ENCODE results near the gene PRDM16. TPM values are rescaled to one million over a fixed set of nuclear protein-coding genes. Genes with fewer than 3 reads are reported as not detected.

Gene PRDM16
- polyA plus RNA-seq, 1 donor from 2014 or later, result 0.21 TPM

GRCh38 chr1:3485016-3485415, 416.0 kb downstream of the PRDM16 start:
- Histone ChIP-seq H3K79me2 (replicated peaks; ENCODE audit: insufficient read depth, low read length) (no peaks in the 10 kb centered on the region), H3K9me2 (ENCODE audit: insufficient read depth, low read length) (no peaks in the 10 kb centered on the region), H3K4me2 (ENCODE audit: low read length) (no peak overlapping the region), H4K20me1 (ENCODE audit: insufficient read depth) (no peaks in the 10 kb centered on the region), H3K9ac (ENCODE audit: low read length) (no peak overlapping the region), H3K27ac (ENCODE audit: low read length) (no peak overlapping the region), H3K27me3 (ENCODE audit: insufficient read depth, low read depth, low read length) (no peaks in the 10 kb centered on the region), H3K36me3 (ENCODE audit: insufficient read depth, low read length) (no peaks in the 10 kb centered on the region), H3K9me3 (ENCODE audit: low read length) (no peaks in the 10 kb centered on the region), H2AFZ (ENCODE audit: low read depth, low read length) (no peak overlapping the region), H3K4me3 (ENCODE audit: low read length) (no peak overlapping the region), H3F3A (ENCODE audit: insufficient read depth, low read length, poor library complexity, severe bottlenecking) (no peaks in the 10 kb centered on the region)
- no peak for TF ChIP-seq REST (IDR thresholded peaks at IDR 0.05; ENCODE audit: borderline replicate concordance)
- no peak for TF ChIP-seq MXI1 (conservative IDR thresholded peaks at IDR 0.05; ENCODE audit: poor library complexity, severe bottlenecking)
- no peak for TF ChIP-seq CTCF (IDR thresholded peaks at IDR 0.05; ENCODE audit: poor library complexity, severe bottlenecking)
- no peak for TF ChIP-seq EP300 (conservative IDR thresholded peaks at IDR 0.05; ENCODE audit: poor library complexity, severe bottlenecking)
- TF ChIP-seq RAD21 (conservative IDR thresholded peaks at IDR 0.05), result no peak
- TF ChIP-seq EZH2 (IDR thresholded peaks at IDR 0.05; ENCODE audit: borderline replicate concordance, insufficient read depth, low read length, poor library complexity, severe bottlenecking), result no peak
- no peak for TF ChIP-seq TAF1 (IDR thresholded peaks at IDR 0.05; ENCODE audit: low read depth)
- TF ChIP-seq POLR2AphosphoS5 (IDR thresholded peaks at IDR 0.05), result no peak
- no peak for TF ChIP-seq SMC3 (conservative IDR thresholded peaks at IDR 0.05; ENCODE audit: poor library complexity)

Other genes with a start within 250 kb of the PRDM16 start
- gene ACTRT2, start 47.7 kb upstream of the PRDM16 start, polyA plus RNA-seq, result not detected in 2 replicates

Measured in neural cell (in vitro differentiated cells).